Mammary epithelial cell (primary cell): ENCODE results near the gene TUSC2.

Experiments used
- CTCF ChIP-seq, 2 donors: IDR thresholded peaks in 1 of 2; conservative IDR thresholded peaks in 1 of 2; 2 replicates each; pipeline ENCODE4 v1.5.1; 2011 to 2012; ENCODE audit warnings: inconsistent platforms in 2 of 2, low read length in 2 of 2, mild to moderate bottlenecking in 2 of 2, control low read depth in 1 of 2, low read depth in 1 of 2; ENCODE audit not compliant: insufficient read depth in 1 of 2; ENCODE audit errors: extremely low read depth in 1 of 2
- EZH2 ChIP-seq: IDR thresholded peaks from 2 replicates; pipeline ENCODE4 v1.6.1; 2012; ENCODE audit warnings: low read length, inconsistent platforms, borderline replicate concordance

- TF ChIP-seq CTCF (conservative IDR thresholded peaks at IDR 0.05 in 1 of 2, IDR thresholded peaks at IDR 0.05 in 1 of 2; ENCODE audit: extremely low read depth in 1 of 2, insufficient read depth in 1 of 2, low read depth in 1 of 2, low read length in 2 of 2) = no peak
- no peak for TF ChIP-seq EZH2
Measured at GRCh38 chr3:50375258-50375931, 47.4 kb upstream of the TUSC2 start.
